Progenitor cell of endocrine pancreas (in vitro differentiated cells): ENCODE data around the gene DYNLT2B. TPM values are rescaled to one million over a fixed set of nuclear protein-coding genes. Genes with fewer than 3 reads are reported as not detected.
"Not testable (repeated sequence)": the region's sequence is repeated elsewhere in the genome, so short reads cannot be mapped to it uniquely, and the experiment has no call there.

ENCODE experiments used
- DNase-seq: peaks from one replicate; pipeline ENCODE4 v3.0.0; 2021; ENCODE audit warnings: low spot score; ENCODE audit not compliant: unreplicated experiment
- H3K27ac Mint-ChIP-seq: 2 replicates; pipeline ENCODE4 v1.8.0; 2021; ENCODE audit warnings: mild to moderate bottlenecking, moderate library complexity, mixed read lengths
- H3K27me3 Mint-ChIP-seq: 2 replicates; pipeline ENCODE4 v1.8.0; 2021; ENCODE audit warnings: mixed read lengths
- H3K36me3 Mint-ChIP-seq: 2 replicates; pipeline ENCODE4 v1.8.0; 2022; ENCODE audit warnings: mixed read lengths; ENCODE audit not compliant: insufficient read depth
- H3K4me1 Mint-ChIP-seq: 2 replicates; pipeline ENCODE4 v1.8.0; 2021; ENCODE audit warnings: low read depth, mixed read lengths
- H3K4me3 Mint-ChIP-seq: 2 replicates; pipeline ENCODE4 v1.8.0; 2021; ENCODE audit warnings: low read depth, mild to moderate bottlenecking, moderate library complexity, mixed read lengths
- H3K9me3 Mint-ChIP-seq: 2 replicates; pipeline ENCODE4 v1.8.0; 2021; ENCODE audit warnings: low read depth, mixed read lengths
- CTCF ChIP-seq: fragments of 200-600 bp; sonication (generic); IDR thresholded peaks from one replicate; pipeline ENCODE4 v1.5.0; 2021; ENCODE audit warnings: antibody characterized with exemption, mild to moderate bottlenecking; ENCODE audit not compliant: unreplicated experiment
- total RNA-seq: library from RNA; stranded (reverse); gene quantifications from 2 replicates; pipeline ENCODE4 v1.2.1, GENCODE V29; 2021

DYNLT2B gene
- total RNA-seq, 1 donor from 2014 or later: 40.5 TPM

- peaks cover 7% of the 10 kb centered on the region for H3K36me3 Mint-ChIP-seq
- TF ChIP-seq CTCF: no peak
- H3K27me3 Mint-ChIP-seq: no peaks in the 10 kb centered on the region
- no peaks in the 10 kb centered on the region for H3K4me1 Mint-ChIP-seq
- no peak for DNase-seq
- H3K27ac Mint-ChIP-seq: no peak overlapping the region
- H3K9me3 Mint-ChIP-seq: no peaks in the 10 kb centered on the region
- H3K4me3 Mint-ChIP-seq: no peak overlapping the region
Measured at GRCh38 chr3:196315821-196316220, 2.2 kb downstream of the DYNLT2B start.

- Mint-ChIP-seq H3K9me3 (no peaks in the 10 kb centered on the region), H3K36me3 (peaks cover 7% of the 10 kb centered on the region), H3K4me3 (peak overlapping the region; percentile 9), H3K4me1 (no peaks in the 10 kb centered on the region), H3K27me3 (no peaks in the 10 kb centered on the region), H3K27ac (no peak overlapping the region)
- no peak for DNase-seq
- TF ChIP-seq CTCF: no peak
Measured at GRCh38 chr3:196314597-196314996, 3.4 kb downstream of the DYNLT2B start.

GRCh38 chr3:196314086-196314485, 4.0 kb downstream of the DYNLT2B start:
- H3K9me3 Mint-ChIP-seq, H3K4me3 Mint-ChIP-seq, H3K27me3 Mint-ChIP-seq, DNase-seq, H3K4me1 Mint-ChIP-seq, H3K36me3 Mint-ChIP-seq: not testable (repeated sequence)
- H3K27ac Mint-ChIP-seq: peak overlapping the region; percentile 19

- not testable (repeated sequence) for H3K27me3 Mint-ChIP-seq, H3K4me3 Mint-ChIP-seq, H3K4me1 Mint-ChIP-seq, DNase-seq, H3K9me3 Mint-ChIP-seq, H3K27ac Mint-ChIP-seq
- H3K36me3 Mint-ChIP-seq: peaks cover 16% of the 10 kb centered on the region
Measured at GRCh38 chr3:196302960-196303359, 15.1 kb downstream of the DYNLT2B start.

GRCh38 chr3:196302551-196302950, 15.5 kb downstream of the DYNLT2B start:
- DNase-seq, H3K27me3 Mint-ChIP-seq, H3K9me3 Mint-ChIP-seq, H3K27ac Mint-ChIP-seq, H3K4me3 Mint-ChIP-seq, H3K4me1 Mint-ChIP-seq: not testable (repeated sequence)
- peaks cover 16% of the 10 kb centered on the region for H3K36me3 Mint-ChIP-seq

GRCh38 chr3:196298521-196298920, 19.5 kb downstream of the DYNLT2B start:
- H3K27ac Mint-ChIP-seq: no peak overlapping the region
- H3K27me3 Mint-ChIP-seq: no peaks in the 10 kb centered on the region
- TF ChIP-seq CTCF: no peak
- H3K36me3 Mint-ChIP-seq: peaks cover 13% of the 10 kb centered on the region
- no peaks in the 10 kb centered on the region for H3K4me1 Mint-ChIP-seq
- DNase-seq: no peak
- H3K9me3 Mint-ChIP-seq: no peaks in the 10 kb centered on the region
- H3K4me3 Mint-ChIP-seq: no peak overlapping the region

GRCh38 chr3:196292286-196292923, 25.6 kb downstream of the DYNLT2B start:
- H3K36me3 Mint-ChIP-seq: no peaks in the 10 kb centered on the region
- peak overlapping the region; percentile 2 for H3K27ac Mint-ChIP-seq
- DNase-seq: no peak
- no peak overlapping the region for H3K4me3 Mint-ChIP-seq
- H3K4me1 Mint-ChIP-seq: peaks cover under 1% of the 10 kb centered on the region
- no peaks in the 10 kb centered on the region for H3K27me3 Mint-ChIP-seq
- H3K9me3 Mint-ChIP-seq: no peaks in the 10 kb centered on the region
- no peak for TF ChIP-seq CTCF
